Gastrocnemius medialis (tissue), 4 donors: ENCODE measurements around the gene FBXL14. TPM values are rescaled to one million over a fixed set of nuclear protein-coding genes. Genes with fewer than 3 reads are reported as not detected.

Experiments
- ATAC-seq, 2 donors: fragments of 150-250 bp; one replicate each; pipeline ENCODE4 v1.9.1; 2016
- DNase-seq, 2 donors: peaks; one replicate each; pipeline ENCODE4 v3.0.0-alpha.2; 2019
- H3K27ac ChIP-seq, 4 donors: fragments of 200-600 bp; sonication (generic); 1 replicate in 1 of 4; 2 replicates in 3 of 4; pipeline ENCODE4 v1.5.1; 2016 to 2018; ENCODE audit warnings: mild to moderate bottlenecking in 2 of 4, moderate library complexity in 1 of 4
- H3K27me3 ChIP-seq, 3 donors: fragments of 200-600 bp; sonication (generic) in 2 of 3; 1 replicate in 1 of 3; 2 replicates in 2 of 3; pipeline versions ENCODE4 v1.5.1 to v1.6.0; 2016 to 2019; ENCODE audit warnings: mild to moderate bottlenecking in 1 of 3, moderate library complexity in 1 of 3
- H3K36me3 ChIP-seq, 2 donors: fragments of 200-600 bp; sonication (generic) in 1 of 2; one replicate each; pipeline ENCODE4 v1.5.1; 2017 to 2018
- H3K4me1 ChIP-seq, 2 donors: fragments of 200-600 bp; sonication (generic) in 1 of 2; one replicate each; pipeline ENCODE4 v1.5.1; 2016 to 2017; ENCODE audit warnings: mild to moderate bottlenecking in 2 of 2
- H3K4me3 ChIP-seq, 4 donors: fragments of 200-600 bp; sonication (generic) in 3 of 4; 1 replicate in 1 of 4; 2 replicates in 3 of 4; pipeline ENCODE4 v1.5.1; 2016 to 2019; ENCODE audit warnings: mild to moderate bottlenecking in 2 of 4
- H3K9me3 ChIP-seq, 3 donors: fragments of 200-600 bp; sonication (generic) in 2 of 3; 1 replicate in 1 of 3; 2 replicates in 2 of 3; pipeline ENCODE4 v1.5.1; 2016 to 2019
- CTCF ChIP-seq, 5 experiments: fragments of 450-650 bp in 3 of 5; fragments of 200-600 bp in 2 of 5; sonication (generic) in 2 of 5; IDR thresholded peaks in 4 of 5; conservative IDR thresholded peaks in 1 of 5; 1 replicate in 4 of 5; 2 replicates in 1 of 5; pipeline ENCODE4 v1.5.1; 2016 to 2019; ENCODE audit warnings: antibody characterized with exemption in 5 of 5, mild to moderate bottlenecking in 3 of 5, moderate library complexity in 3 of 5
- POLR2A ChIP-seq, 2 donors: fragments of 450-650 bp; IDR thresholded peaks; one replicate each; pipeline ENCODE4 v1.6.1; 2017; ENCODE audit warnings: antibody characterized with exemption in 2 of 2, mild to moderate bottlenecking in 2 of 2, moderate library complexity in 2 of 2
- in situ Hi-C, 4 donors: fragments of 200-750 bp; cut with MboI; loops; one replicate each; pipeline versions ENCODE4 v1.15.0 to v1.8.0; 2017; ENCODE audit warnings: low sequenced_read_pairs in 4 of 4
- intact Hi-C: fragments of 100-400 bp; cut with DNase I; formaldehyde crosslinking; loops from one replicate; pipeline ENCODE4 v1.15.1; 2023; ENCODE audit warnings: low total_unique reads
- total RNA-seq, 4 donors: library from RNA; depleted of rRNA; stranded (reverse); fragments of >200 nt; gene quantifications; one replicate each; pipeline versions ENCODE4 v1.1.0 to v1.2.3, GENCODE V29; 2016

The FBXL14 gene
- total RNA-seq, 4 donors from 2014 or later, result 5.8 to 11.5 (median 7.4) TPM

GRCh38 chr12:1590221-1590979 is 4.0 kb downstream of the FBXL14 start:
- no peaks in the 10 kb centered on the region for H3K27me3 ChIP-seq
- no peaks in the 10 kb centered on the region for H3K9me3 ChIP-seq
- in situ Hi-C loops, result loop anchor here (25.0 kb wide), 3 partner anchors 303 to 1028 kb away; partner anchors contain the start of gene ERC1 (in 2 of the 4)
- H3K4me1 ChIP-seq, result peaks cover 37 to 53% of the 10 kb centered on the region in 2 donors
- peak overlapping the region; percentile 3 to 52 (median 24) for H3K27ac ChIP-seq
- TF ChIP-seq POLR2A (IDR thresholded peaks at IDR 0.05) (no peak), CTCF (IDR thresholded peaks at IDR 0.05 in 4 of 5, conservative IDR thresholded peaks at IDR 0.05 in 1 of 5) (no peak)
- peak overlapping the region; percentile 40 to 86 (median 84) for H3K4me3 ChIP-seq
- no peak for DNase-seq
- intact Hi-C loops, result no loop called here
- H3K36me3 ChIP-seq, result no peaks in the 10 kb centered on the region
- no peak for ATAC-seq

- Histone ChIP-seq H3K36me3 (no peaks in the 10 kb centered on the region), H3K27ac (peak overlapping the region in 1 of 4 donors; percentile 6), H3K27me3 (no peaks in the 10 kb centered on the region), H3K9me3 (no peaks in the 10 kb centered on the region), H3K4me3 (no peak overlapping the region), H3K4me1 (peaks cover 33 to 54% of the 10 kb centered on the region in 2 donors)
- intact Hi-C loops, result no loop called here
- no peak for DNase-seq
- TF ChIP-seq CTCF (IDR thresholded peaks at IDR 0.05 in 4 of 5, conservative IDR thresholded peaks at IDR 0.05 in 1 of 5) (no peak), POLR2A (IDR thresholded peaks at IDR 0.05) (no peak)
- in situ Hi-C loops, result loop anchor here (5.0 to 25.0 kb wide), 5 partner anchors 301 to 1026 kb away; partner anchors contain the start of gene ERC1 (in 2 of the 4)
- ATAC-seq, result no peak
Observed at GRCh38 chr12:1588575-1588947, 5.8 kb downstream of the FBXL14 start.

- H3K27ac ChIP-seq, result peak overlapping the region in 1 of 4 donors; percentile 6
- in situ Hi-C loops, result loop anchor here (5.0 to 25.0 kb wide), 5 partner anchors 301 to 1026 kb away; partner anchors contain the start of gene ERC1 (in 2 of the 4)
Observed at GRCh38 chr12:1587927-1588574, 6.3 kb downstream of the FBXL14 start.

GRCh38 chr12:1584326-1584725 is 10.1 kb downstream of the FBXL14 start:
- intact Hi-C loops (loop anchor here (5.0 kb wide), 1 partner anchor 632 kb away; no protein-coding TSS in a partner anchor), in situ Hi-C loops (loop anchor here (25.0 kb wide), 3 partner anchors 297 to 1022 kb away; partner anchors contain the start of gene ERC1 (in 2 of the 4))
- no peak for ATAC-seq

More at GRCh38 chr12:1587927-1588574, 6.3 kb downstream of the FBXL14 start:
- intact Hi-C loops, result no loop called here
- DNase-seq (no peak), ATAC-seq (no peak)
- H3K4me1 ChIP-seq, result peaks cover 33 to 54% of the 10 kb centered on the region in 2 donors
- H3K9me3 ChIP-seq, result no peaks in the 10 kb centered on the region
- H3K27me3 ChIP-seq, result no peaks in the 10 kb centered on the region
- H3K36me3 ChIP-seq, result no peaks in the 10 kb centered on the region
- TF ChIP-seq POLR2A (IDR thresholded peaks at IDR 0.05), result no peak
- TF ChIP-seq CTCF (IDR thresholded peaks at IDR 0.05 in 4 of 5, conservative IDR thresholded peaks at IDR 0.05 in 1 of 5), result no peak
- H3K4me3 ChIP-seq, result no peak overlapping the region

More at GRCh38 chr12:1584326-1584725, 10.1 kb downstream of the FBXL14 start:
- Histone ChIP-seq H3K9me3 (no peaks in the 10 kb centered on the region), H3K4me3 (no peak overlapping the region), H3K27ac (no peak overlapping the region), H3K27me3 (no peaks in the 10 kb centered on the region), H3K4me1 (peaks cover 10 to 23% of the 10 kb centered on the region in 2 donors), H3K36me3 (no peaks in the 10 kb centered on the region)
- no peak for TF ChIP-seq POLR2A (IDR thresholded peaks at IDR 0.05)
- no peak for TF ChIP-seq CTCF (IDR thresholded peaks at IDR 0.05 in 4 of 5, conservative IDR thresholded peaks at IDR 0.05 in 1 of 5)
- DNase-seq, result no peak
